Erythroblast (primary cell): ENCODE data around the gene ZNF862.

Experiments used
- GATA1 ChIP-seq: IDR thresholded peaks from 2 replicates; pipeline ENCODE4 v1.6.1; 2011; ENCODE audit warnings: low read depth, mild to moderate bottlenecking, control low read depth, low read length, moderate library complexity
- POLR2A ChIP-seq: IDR thresholded peaks from 2 replicates; pipeline ENCODE4 v1.6.1; 2011; ENCODE audit warnings: mild to moderate bottlenecking, low read length

- TF ChIP-seq POLR2A (no peak), GATA1 (no peak)
Measured at GRCh38 chr7:149865437-149865836, 27.3 kb downstream of the ZNF862 start.
